ENCODE results near the gene GCNT3.

Gene GCNT3

DNA sequence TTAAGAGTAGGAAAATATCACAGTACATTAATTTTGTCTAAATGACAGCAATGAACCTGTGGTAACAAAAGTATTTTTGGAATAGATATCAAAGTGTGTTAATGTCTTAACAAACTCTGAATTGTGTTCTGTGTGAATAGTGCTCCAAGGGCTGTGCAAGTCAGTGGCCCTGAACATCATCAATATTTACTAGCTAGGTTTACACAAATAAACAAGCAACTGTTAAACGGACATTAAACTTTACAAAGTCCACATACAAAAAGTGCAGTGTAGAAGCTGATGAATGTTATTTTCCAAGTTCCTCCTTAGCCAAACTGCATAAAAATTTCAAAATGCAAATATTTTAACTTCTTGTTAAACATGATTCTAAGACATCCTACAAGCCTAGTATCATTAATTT lies 47.8 kb downstream of the GCNT3 start:
- no peak overlapping the region for H3K4me3 ChIP-seq (ENCODE audit: low read length)

DNA sequence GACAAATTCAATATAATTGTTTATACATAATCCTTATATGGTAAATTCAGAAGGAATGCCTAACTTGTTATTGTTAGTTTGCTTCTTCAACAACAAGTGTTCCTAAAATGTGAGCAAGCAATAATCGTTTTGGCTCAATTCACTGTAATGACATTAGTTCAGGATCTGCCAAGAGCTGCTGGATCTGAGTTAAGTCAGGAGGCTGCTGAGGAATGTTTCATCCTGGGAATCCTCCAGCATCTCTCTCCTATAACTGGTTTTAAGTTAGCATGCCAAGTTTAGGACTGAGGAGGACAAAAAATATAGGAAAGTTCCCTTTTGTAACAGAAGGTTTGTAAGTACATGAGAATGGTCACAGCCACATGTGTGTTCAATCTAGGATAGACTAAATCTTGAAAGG lies 50.7 kb downstream of the GCNT3 start:
- H3K4me1 ChIP-seq (ENCODE audit: control insufficient read depth, low read depth, low read length), result no peaks in the 10 kb centered on the region
- H3K9me3 ChIP-seq (ENCODE audit: control insufficient read depth, low read depth, low read length), result no peaks in the 10 kb centered on the region
- peaks cover 42% of the 10 kb centered on the region for H3K36me3 ChIP-seq (ENCODE audit: control insufficient read depth, low read depth, low read length)
- H3K27me3 ChIP-seq (ENCODE audit: control insufficient read depth, insufficient read depth, low read length), result no peaks in the 10 kb centered on the region
- no peak overlapping the region for H3K9ac ChIP-seq (ENCODE audit: low read length)
- H3K27ac ChIP-seq (ENCODE audit: low read length), result no peak overlapping the region
- H3K4me3 ChIP-seq (ENCODE audit: low read length), result no peak overlapping the region

More for the DNA sequence above, 47.8 kb downstream of the GCNT3 start:
- H3K27ac ChIP-seq (ENCODE audit: low read length), result no peak overlapping the region
- H3K36me3 ChIP-seq (ENCODE audit: control insufficient read depth, low read depth, low read length), result peaks cover 42% of the 10 kb centered on the region
- H3K27me3 ChIP-seq (ENCODE audit: control insufficient read depth, insufficient read depth, low read length), result no peaks in the 10 kb centered on the region
- no peak overlapping the region for H3K9ac ChIP-seq (ENCODE audit: low read length)
- H3K4me1 ChIP-seq (ENCODE audit: control insufficient read depth, low read depth, low read length), result peaks cover 7% of the 10 kb centered on the region
- H3K9me3 ChIP-seq (ENCODE audit: control insufficient read depth, low read depth, low read length), result no peaks in the 10 kb centered on the region

DNA sequence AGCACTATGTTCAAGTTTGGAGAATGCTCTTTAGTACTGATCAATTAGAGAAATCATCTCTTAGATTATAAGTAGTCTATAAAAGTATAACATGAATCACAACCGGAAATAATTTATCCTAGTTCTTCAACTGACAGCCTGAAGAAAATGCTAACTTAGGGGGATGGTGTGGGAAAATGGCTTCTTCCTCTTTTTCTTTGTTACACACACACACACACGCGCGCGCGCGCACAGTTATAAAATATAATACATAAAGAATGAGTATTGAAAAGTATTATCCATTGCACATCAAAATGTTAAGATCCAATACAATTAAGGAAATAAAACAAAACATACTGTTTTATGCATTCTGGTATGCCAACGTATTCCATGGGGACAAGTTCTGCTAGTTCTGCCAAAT lies 57.0 kb downstream of the GCNT3 start:
- Histone ChIP-seq H3K9me3 (ENCODE audit: control insufficient read depth, low read depth, low read length) (no peaks in the 10 kb centered on the region), H3K36me3 (ENCODE audit: control insufficient read depth, low read depth, low read length) (peaks cover 62% of the 10 kb centered on the region), H3K9ac (ENCODE audit: low read length) (no peak overlapping the region), H3K4me1 (ENCODE audit: control insufficient read depth, low read depth, low read length) (no peaks in the 10 kb centered on the region), H3K4me3 (ENCODE audit: low read length) (no peak overlapping the region), H3K27me3 (ENCODE audit: control insufficient read depth, insufficient read depth, low read length) (no peaks in the 10 kb centered on the region), H3K27ac (ENCODE audit: low read length) (no peak overlapping the region)

Measured in iPS-18a (cell line).